ENCODE data around the gene CHRM1.

Gene CHRM1

DNA sequence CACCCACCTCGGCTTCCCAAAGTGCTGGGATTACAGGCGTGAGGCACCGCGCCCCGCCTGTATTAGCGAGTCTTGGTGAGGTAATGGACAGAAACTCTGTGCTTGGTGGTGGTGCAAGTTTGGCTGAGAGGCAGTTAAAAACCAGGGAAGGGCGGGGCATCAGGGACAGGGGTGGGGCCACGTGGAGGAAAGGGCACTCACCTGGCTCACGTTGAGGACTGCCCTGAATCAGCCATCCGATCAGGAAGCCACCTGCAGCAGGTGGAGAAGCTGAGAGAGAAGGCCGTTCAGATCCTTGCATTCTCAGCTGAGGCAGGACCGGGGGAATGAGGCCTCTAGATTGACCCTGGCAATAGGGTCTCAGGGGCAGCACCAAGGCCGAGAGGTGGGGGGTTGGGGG lies 12.1 kb upstream of the CHRM1 start:
- H3K4me3 Mint-ChIP-seq = no peak overlapping the region
- DNase-seq = no peak
- peaks cover 42% of the 10 kb centered on the region for H3K27me3 Mint-ChIP-seq
- H3K9me3 Mint-ChIP-seq = no peaks in the 10 kb centered on the region
- no peaks in the 10 kb centered on the region for H3K36me3 Mint-ChIP-seq
- H3K27ac Mint-ChIP-seq = no peak overlapping the region
- CTCF ChIA-PET = no interaction called here
- H3K4me1 Mint-ChIP-seq = no peaks in the 10 kb centered on the region

DNA sequence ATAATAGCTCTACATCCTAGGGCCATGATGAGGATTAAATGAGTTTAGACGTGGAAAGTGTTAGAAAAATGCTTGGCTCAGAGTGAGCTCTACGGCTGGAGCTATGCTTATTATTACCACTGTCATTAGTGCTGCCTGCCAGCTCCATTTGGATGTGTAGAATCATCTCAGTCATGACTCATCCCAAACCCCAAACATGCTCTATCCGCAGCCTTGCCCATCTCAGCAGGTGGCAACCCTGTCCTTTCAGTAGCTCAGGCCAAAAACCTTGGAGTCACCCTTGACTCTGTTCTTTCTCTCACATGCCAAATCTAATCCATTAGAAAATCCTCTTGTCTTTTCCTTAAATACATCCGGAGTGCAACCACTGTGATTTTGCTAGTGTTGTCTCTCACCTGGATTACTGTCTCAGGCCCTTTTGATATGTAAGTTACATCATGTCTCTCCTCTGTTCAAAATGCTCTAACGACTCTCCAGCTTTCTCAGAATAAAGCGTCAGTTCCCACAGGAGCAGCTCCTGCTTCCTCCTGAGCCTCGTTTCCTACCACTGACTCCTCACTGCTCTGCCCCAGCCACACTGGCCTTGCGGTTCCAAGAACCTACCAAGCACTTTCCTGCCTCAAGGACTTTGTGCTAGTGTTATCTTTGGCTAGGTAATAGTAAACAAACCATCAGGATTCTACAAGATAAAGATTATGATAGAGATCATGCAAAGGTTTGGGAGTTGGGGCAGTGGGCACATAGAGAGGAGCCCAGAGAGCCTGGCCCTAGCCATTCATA lies 10.5 kb upstream of the CHRM1 start:
- CTCF ChIA-PET = interaction anchor here (0.6 to 1.2 kb wide), 2 partner anchors 10 to 25 kb away, joined by 3 to 7 read pairs; no protein-coding TSS in a partner anchor
- no peaks in the 10 kb centered on the region for H3K9me3 Mint-ChIP-seq
- no peak overlapping the region for H3K4me3 Mint-ChIP-seq
- no peaks in the 10 kb centered on the region for H3K4me1 Mint-ChIP-seq
- H3K27me3 Mint-ChIP-seq = peaks cover 58% of the 10 kb centered on the region
- DNase-seq = no peak
- no peaks in the 10 kb centered on the region for H3K36me3 Mint-ChIP-seq
- H3K27ac Mint-ChIP-seq = no peak overlapping the region

- CTCF ChIA-PET = interaction anchor here (1.2 to 1.4 kb wide), 2 partner anchors 24 to 25 kb away, joined by 3 to 7 read pairs; no protein-coding TSS in a partner anchor
- Mint-ChIP-seq H3K9me3 (no peaks in the 10 kb centered on the region), H3K4me1 (peaks cover 6% of the 10 kb centered on the region), H3K36me3 (peaks cover under 1% of the 10 kb centered on the region), H3K27ac (no peak overlapping the region), H3K27me3 (peaks cover 68% of the 10 kb centered on the region), H3K4me3 (no peak overlapping the region)
- DNase-seq = no peak
Observed at GRCh38 chr11:62930666-62931065, 9.5 kb upstream of the CHRM1 start.

DNA sequence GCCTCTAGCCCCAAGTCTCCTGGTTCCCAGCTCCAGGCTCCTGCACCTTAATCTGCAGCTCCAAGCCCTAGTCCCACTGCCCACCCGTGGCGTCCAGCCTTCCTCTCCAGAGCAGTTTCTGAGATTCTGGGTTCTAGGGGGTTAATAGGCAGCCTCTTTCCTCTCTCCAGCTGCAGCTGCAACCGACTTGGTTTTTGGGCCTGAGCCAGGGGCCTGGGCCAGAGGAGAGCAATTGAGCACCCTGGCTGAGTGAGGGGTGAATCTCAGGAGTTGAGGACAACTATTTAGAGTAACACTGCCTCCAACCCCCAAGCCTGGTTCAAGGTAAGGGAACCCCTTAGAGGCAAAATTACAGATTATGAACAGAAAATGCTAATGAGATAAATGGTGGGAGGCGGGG lies 9.0 kb upstream of the CHRM1 start:
- no peak overlapping the region for H3K27ac Mint-ChIP-seq
- no peak overlapping the region for H3K4me3 Mint-ChIP-seq
- H3K9me3 Mint-ChIP-seq = no peaks in the 10 kb centered on the region
- H3K4me1 Mint-ChIP-seq = peaks cover 11% of the 10 kb centered on the region
- H3K27me3 Mint-ChIP-seq = peaks cover 73% of the 10 kb centered on the region
- DNase-seq = no peak
- CTCF ChIA-PET = interaction anchor here (0.5 to 1.4 kb wide), 2 partner anchors 24 to 272 kb away, joined by 3 read pairs; no protein-coding TSS in a partner anchor
- peaks cover 2% of the 10 kb centered on the region for H3K36me3 Mint-ChIP-seq

DNA sequence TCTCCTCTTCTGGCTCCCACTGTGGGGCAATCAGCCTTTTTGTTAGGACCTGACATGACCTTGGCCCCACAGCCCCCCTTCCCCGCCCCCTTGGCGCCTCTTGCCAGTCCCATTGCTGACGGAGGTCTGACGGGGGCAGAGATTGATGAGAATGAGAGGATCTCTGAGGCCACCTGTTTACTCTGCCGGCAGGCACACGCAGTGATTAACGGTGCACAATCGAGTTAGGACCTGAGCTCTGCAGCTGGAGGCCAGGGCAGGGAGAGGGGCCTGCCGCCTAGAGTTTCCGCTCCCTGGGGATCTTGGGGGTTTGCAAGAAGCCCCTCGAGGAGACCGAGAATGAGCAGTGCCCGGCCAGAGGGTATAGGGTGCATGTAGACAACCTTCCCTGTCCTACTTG lies 6.8 kb upstream of the CHRM1 start:
- no peak for DNase-seq
- peaks cover 22% of the 10 kb centered on the region for H3K4me1 Mint-ChIP-seq
- no peak overlapping the region for H3K4me3 Mint-ChIP-seq
- peaks cover 2% of the 10 kb centered on the region for H3K36me3 Mint-ChIP-seq
- CTCF ChIA-PET = interaction anchor here (1.6 kb wide), 1 partner anchor 22 kb away, joined by 8 read pairs; no protein-coding TSS in a partner anchor
- H3K27me3 Mint-ChIP-seq = peaks cover 90% of the 10 kb centered on the region
- H3K27ac Mint-ChIP-seq = no peak overlapping the region
- H3K9me3 Mint-ChIP-seq = no peaks in the 10 kb centered on the region

DNA sequence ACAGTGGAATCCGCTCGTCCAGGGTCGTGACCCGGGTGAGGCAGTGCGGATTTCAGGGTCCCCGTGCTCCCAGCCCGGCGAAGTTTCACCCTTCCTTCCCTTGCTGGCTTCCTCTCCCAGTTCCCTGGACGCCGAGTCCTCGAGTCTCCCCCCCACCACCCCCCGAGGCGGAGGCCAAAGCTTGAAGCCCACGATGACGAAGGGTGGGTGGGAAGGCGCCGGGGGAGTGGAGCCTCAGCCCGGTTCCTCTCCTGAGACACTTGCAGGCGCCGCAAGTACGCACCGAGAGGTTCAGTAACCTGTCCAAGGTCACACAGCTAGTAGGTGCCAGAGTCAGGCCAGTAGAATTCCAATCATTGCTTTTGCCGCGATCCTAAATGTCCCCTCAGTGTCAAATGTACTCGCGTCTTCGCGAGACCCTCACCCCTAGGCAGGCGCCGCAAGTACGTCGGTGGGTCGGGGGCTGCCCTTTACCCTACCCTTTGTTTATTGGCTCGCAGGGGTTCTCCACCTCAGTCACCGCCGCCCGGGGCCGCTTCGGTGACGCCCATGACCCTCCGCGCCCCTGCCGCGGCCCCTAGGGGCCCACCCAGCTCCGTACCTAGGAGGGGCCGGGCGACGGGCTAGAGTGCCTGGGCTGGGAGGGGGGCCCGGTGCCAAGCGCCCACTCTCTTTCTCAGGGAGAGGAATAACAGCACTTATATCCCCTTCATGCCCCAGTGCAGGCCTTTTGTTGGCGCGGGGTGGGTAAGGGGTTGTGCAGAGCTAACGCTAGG lies 5.7 kb upstream of the CHRM1 start:
- no peak for DNase-seq
- no peak overlapping the region for H3K27ac Mint-ChIP-seq
- H3K4me1 Mint-ChIP-seq = peaks cover 23% of the 10 kb centered on the region
- no peaks in the 10 kb centered on the region for H3K9me3 Mint-ChIP-seq
- H3K27me3 Mint-ChIP-seq = peaks cover 100% of the 10 kb centered on the region
- CTCF ChIA-PET = interaction anchor here (1.6 kb wide), 1 partner anchor 20 kb away, joined by 8 read pairs; no protein-coding TSS in a partner anchor
- peaks cover 2% of the 10 kb centered on the region for H3K36me3 Mint-ChIP-seq
- no peak overlapping the region for H3K4me3 Mint-ChIP-seq

- CTCF ChIA-PET = interaction anchor here (0.7 kb wide), 1 partner anchor 19 kb away, joined by 4 read pairs; no protein-coding TSS in a partner anchor
Observed at GRCh38 chr11:62925745-62926679, 4.8 kb upstream of the CHRM1 start.

DNA sequence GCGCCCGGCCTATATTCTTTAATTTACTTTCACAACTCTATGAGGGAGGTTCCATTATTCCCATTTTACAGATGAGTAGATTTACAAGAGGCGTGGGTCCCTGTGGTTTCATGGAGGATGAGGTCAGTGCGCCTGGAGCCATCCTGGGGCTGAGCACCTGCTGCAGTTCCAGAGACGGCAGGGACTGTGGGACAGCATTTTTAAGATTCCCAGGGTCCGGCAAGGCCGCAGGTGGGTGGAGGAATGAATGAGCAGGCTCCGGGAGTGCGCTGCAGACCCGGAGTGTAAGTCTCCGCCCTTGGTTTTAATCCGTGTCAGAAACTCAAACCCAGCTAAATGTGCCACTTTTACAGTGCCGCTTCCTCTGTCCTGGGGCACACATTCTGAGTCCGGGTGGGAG lies 4.1 kb upstream of the CHRM1 start:
- Mint-ChIP-seq H3K27me3 (peaks cover 100% of the 10 kb centered on the region), H3K27ac (peak overlapping the region; percentile 55), H3K4me1 (peaks cover 23% of the 10 kb centered on the region), H3K4me3 (no peak overlapping the region), H3K36me3 (peaks cover 2% of the 10 kb centered on the region), H3K9me3 (no peaks in the 10 kb centered on the region)
- CTCF ChIA-PET = interaction anchor here (4.9 kb wide), 1 partner anchor 19 kb away, joined by 23 read pairs; no protein-coding TSS in a partner anchor
- DNase-seq = no peak

More at GRCh38 chr11:62925745-62926679, 4.8 kb upstream of the CHRM1 start:
- no peak for DNase-seq
- Mint-ChIP-seq H3K9me3 (no peaks in the 10 kb centered on the region), H3K27me3 (peaks cover 100% of the 10 kb centered on the region), H3K4me3 (no peak overlapping the region), H3K36me3 (peaks cover 2% of the 10 kb centered on the region), H3K27ac (peak overlapping the region; percentile 55), H3K4me1 (peaks cover 23% of the 10 kb centered on the region)

- DNase-seq = peak; percentile 45
- H3K4me1 Mint-ChIP-seq = peaks cover 23% of the 10 kb centered on the region
- H3K9me3 Mint-ChIP-seq = no peaks in the 10 kb centered on the region
- peak overlapping the region; percentile 15 for H3K4me3 Mint-ChIP-seq
- peaks cover 2% of the 10 kb centered on the region for H3K36me3 Mint-ChIP-seq
- CTCF ChIA-PET = interaction anchor here (0.8 to 4.9 kb wide), 2 partner anchors 17 to 21 kb away, joined by 3 to 23 read pairs; no protein-coding TSS in a partner anchor
- peak overlapping the region; percentile 19 for H3K27ac Mint-ChIP-seq
- H3K27me3 Mint-ChIP-seq = peaks cover 100% of the 10 kb centered on the region
Observed at GRCh38 chr11:62923601-62924411, 2.6 kb upstream of the CHRM1 start.

GRCh38 chr11:62922653-62923431 lies 1.7 kb upstream of the CHRM1 start:
- peak; percentile 29 for DNase-seq
- CTCF ChIA-PET = interaction anchor here (0.7 to 4.9 kb wide), 2 partner anchors 16 to 100 kb away, joined by 3 to 23 read pairs; no protein-coding TSS in a partner anchor
- Mint-ChIP-seq H3K4me1 (peaks cover 23% of the 10 kb centered on the region), H3K36me3 (peaks cover 2% of the 10 kb centered on the region), H3K27me3 (peaks cover 100% of the 10 kb centered on the region), H3K27ac (no peak overlapping the region), H3K4me3 (no peak overlapping the region), H3K9me3 (no peaks in the 10 kb centered on the region)

DNA sequence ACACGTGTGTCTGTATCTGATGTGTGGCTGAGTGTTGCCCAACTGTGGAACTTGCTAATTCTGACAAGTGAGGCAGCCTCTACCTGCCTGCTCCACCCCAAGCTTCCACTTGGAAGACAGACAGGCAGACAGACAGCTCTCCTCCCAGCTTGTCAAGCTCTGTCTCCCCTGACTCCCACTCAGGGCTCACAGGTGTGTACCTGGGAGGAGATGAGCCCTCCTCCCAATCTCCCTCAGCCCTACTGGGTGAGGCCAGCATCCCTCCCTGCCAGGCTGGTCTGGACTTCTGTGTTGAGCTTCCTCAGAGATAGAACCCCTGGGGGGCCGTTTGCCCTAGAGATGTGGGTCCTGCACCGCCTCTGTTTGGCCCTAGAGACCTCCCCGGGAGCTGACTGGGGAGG lies 1.0 kb upstream of the CHRM1 start:
- Mint-ChIP-seq H3K9me3 (no peaks in the 10 kb centered on the region), H3K27me3 (peaks cover 96% of the 10 kb centered on the region), H3K4me3 (no peak overlapping the region), H3K36me3 (peaks cover 2% of the 10 kb centered on the region), H3K4me1 (peaks cover 23% of the 10 kb centered on the region), H3K27ac (no peak overlapping the region)
- CTCF ChIA-PET = interaction anchor here (0.7 to 4.9 kb wide), 3 partner anchors 9 to 101 kb away, joined by 3 to 23 read pairs (median 3); no protein-coding TSS in a partner anchor
- DNase-seq = peak; percentile 14

GRCh38 chr11:62921573-62922188 lies 518 bp upstream of the CHRM1 start:
- DNase-seq = no peak
- H3K36me3 Mint-ChIP-seq = peaks cover 2% of the 10 kb centered on the region

More at GRCh38 chr11:62921573-62922188, 518 bp upstream of the CHRM1 start:
- H3K27ac Mint-ChIP-seq = no peak overlapping the region
- CTCF ChIA-PET = interaction anchor here (1.0 to 4.9 kb wide), 2 partner anchors 10 to 15 kb away, joined by 3 to 23 read pairs; no protein-coding TSS in a partner anchor
- H3K9me3 Mint-ChIP-seq = no peaks in the 10 kb centered on the region
- peaks cover 96% of the 10 kb centered on the region for H3K27me3 Mint-ChIP-seq
- peaks cover 23% of the 10 kb centered on the region for H3K4me1 Mint-ChIP-seq
- no peak overlapping the region for H3K4me3 Mint-ChIP-seq

All from activated naive CD4-positive, alpha-beta T cell treated with anti-CD3 and anti-CD28 coated beads, Interleukin-2, amount 10 ng/mL, durations not matched to agents 7 days and 5 days (primary cell).